ENCODE measurements around the gene COL25A1.
"Not testable (repeated sequence)": the region's sequence is repeated elsewhere in the genome, so short reads cannot be mapped to it uniquely, and the experiment has no call there.

COL25A1 gene

GRCh38 chr4:108941904-108942430 lies 360.5 kb downstream of the COL25A1 start:
- DNase-seq = no peak

- no peak for DNase-seq
Measured at GRCh38 chr4:108940634-108941033, 361.8 kb downstream of the COL25A1 start.

GRCh38 chr4:108940149-108940548 lies 362.3 kb downstream of the COL25A1 start:
- DNase-seq = no peak

GRCh38 chr4:108937066-108937465 lies 365.4 kb downstream of the COL25A1 start:
- no peak for DNase-seq

- not testable (repeated sequence) for DNase-seq
Measured at GRCh38 chr4:108933925-108934324, 368.5 kb downstream of the COL25A1 start.

GRCh38 chr4:108933046-108933445 lies 369.4 kb downstream of the COL25A1 start:
- DNase-seq = no peak

- DNase-seq = no peak
Measured at GRCh38 chr4:108931926-108932325, 370.5 kb downstream of the COL25A1 start.

GRCh38 chr4:108930186-108930585 lies 372.3 kb downstream of the COL25A1 start:
- DNase-seq = no peak

- DNase-seq = no peak
Measured at GRCh38 chr4:108926781-108927180, 375.7 kb downstream of the COL25A1 start.

- no peak for DNase-seq
Measured at GRCh38 chr4:108926061-108926460, 376.4 kb downstream of the COL25A1 start.

GRCh38 chr4:108922191-108922590 lies 380.3 kb downstream of the COL25A1 start:
- DNase-seq = no peak

GRCh38 chr4:108920395-108921087 lies 381.9 kb downstream of the COL25A1 start:
- no peak for DNase-seq

GRCh38 chr4:108919226-108919893 lies 383.1 kb downstream of the COL25A1 start:
- DNase-seq = no peak

- no peak for DNase-seq
Measured at GRCh38 chr4:108917255-108917654, 385.2 kb downstream of the COL25A1 start.

- no peak for DNase-seq
Measured at GRCh38 chr4:108916638-108917037, 385.8 kb downstream of the COL25A1 start.

- DNase-seq = no peak
Measured at GRCh38 chr4:108906866-108907367, 395.5 kb downstream of the COL25A1 start.

- no peak for DNase-seq
Measured at GRCh38 chr4:108906006-108906405, 396.5 kb downstream of the COL25A1 start.

GRCh38 chr4:108903464-108904221 lies 398.8 kb downstream of the COL25A1 start:
- no peak for DNase-seq

- DNase-seq = no peak
Measured at GRCh38 chr4:108902769-108903168, 399.7 kb downstream of the COL25A1 start.

GRCh38 chr4:108901291-108901690 lies 401.2 kb downstream of the COL25A1 start:
- DNase-seq = no peak

GRCh38 chr4:108900018-108900580 lies 402.4 kb downstream of the COL25A1 start:
- no peak for DNase-seq

- no peak for DNase-seq
Measured at GRCh38 chr4:108893468-108893867, 409.0 kb downstream of the COL25A1 start.

All from activated effector memory CD4-positive, alpha-beta T cell treated with Interleukin-2 at 50 U/mL for 16 hours (primary cell).